ENCODE measurements around the gene GRID2IP.
A peak's percentile ranks its signal among the peaks of the same experiment; 100 is the strongest.

The GRID2IP gene

DNA sequence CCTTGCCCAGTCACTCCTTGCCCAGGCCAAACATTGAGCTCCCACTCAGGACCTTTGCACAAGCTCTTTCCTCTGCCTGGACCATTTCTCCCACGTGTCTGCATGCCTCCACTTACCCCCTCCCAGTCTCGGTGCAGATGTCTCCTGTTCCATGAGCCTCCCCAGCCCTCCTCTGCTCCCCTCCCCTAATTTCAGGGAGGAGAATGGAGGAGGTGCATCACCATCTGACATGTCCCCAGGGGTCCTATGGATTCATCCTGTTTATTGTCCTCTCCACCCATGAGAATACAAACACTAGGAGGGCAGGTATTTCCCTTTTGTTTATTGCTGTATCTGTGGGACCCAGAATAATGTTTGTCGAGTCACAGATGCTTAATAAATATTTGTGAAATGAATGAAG, 8.6 kb upstream of the GRID2IP start:
- Histone ChIP-seq H3K9me3 (ENCODE audit: severe bottlenecking) (no peaks in the 10 kb centered on the region), H3K27ac (ENCODE audit: poor library complexity, severe bottlenecking) (no peak overlapping the region), H3K4me3 (ENCODE audit: severe bottlenecking) (no peak overlapping the region), H3K36me3 (ENCODE audit: low read depth) (no peaks in the 10 kb centered on the region), H3K27me3 (ENCODE audit: insufficient read depth, poor library complexity, severe bottlenecking) (no peaks in the 10 kb centered on the region), H3K4me1 (ENCODE audit: insufficient read depth, poor library complexity, severe bottlenecking) (no peaks in the 10 kb centered on the region)
- ATAC-seq (ENCODE audit: low read depth) (no peak), DNase-seq (ENCODE audit: low spot score) (no peak)
- TF ChIP-seq, protein P1, sequence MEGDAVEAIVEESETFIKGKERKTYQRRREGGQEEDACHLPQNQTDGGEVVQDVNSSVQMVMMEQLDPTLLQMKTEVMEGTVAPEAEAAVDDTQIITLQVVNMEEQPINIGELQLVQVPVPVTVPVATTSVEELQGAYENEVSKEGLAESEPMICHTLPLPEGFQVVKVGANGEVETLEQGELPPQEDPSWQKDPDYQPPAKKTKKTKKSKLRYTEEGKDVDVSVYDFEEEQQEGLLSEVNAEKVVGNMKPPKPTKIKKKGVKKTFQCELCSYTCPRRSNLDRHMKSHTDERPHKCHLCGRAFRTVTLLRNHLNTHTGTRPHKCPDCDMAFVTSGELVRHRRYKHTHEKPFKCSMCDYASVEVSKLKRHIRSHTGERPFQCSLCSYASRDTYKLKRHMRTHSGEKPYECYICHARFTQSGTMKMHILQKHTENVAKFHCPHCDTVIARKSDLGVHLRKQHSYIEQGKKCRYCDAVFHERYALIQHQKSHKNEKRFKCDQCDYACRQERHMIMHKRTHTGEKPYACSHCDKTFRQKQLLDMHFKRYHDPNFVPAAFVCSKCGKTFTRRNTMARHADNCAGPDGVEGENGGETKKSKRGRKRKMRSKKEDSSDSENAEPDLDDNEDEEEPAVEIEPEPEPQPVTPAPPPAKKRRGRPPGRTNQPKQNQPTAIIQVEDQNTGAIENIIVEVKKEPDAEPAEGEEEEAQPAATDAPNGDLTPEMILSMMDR (IDR thresholded peaks at IDR 0.05; ENCODE audit: poor library complexity, severe bottlenecking) = no peak

DNA sequence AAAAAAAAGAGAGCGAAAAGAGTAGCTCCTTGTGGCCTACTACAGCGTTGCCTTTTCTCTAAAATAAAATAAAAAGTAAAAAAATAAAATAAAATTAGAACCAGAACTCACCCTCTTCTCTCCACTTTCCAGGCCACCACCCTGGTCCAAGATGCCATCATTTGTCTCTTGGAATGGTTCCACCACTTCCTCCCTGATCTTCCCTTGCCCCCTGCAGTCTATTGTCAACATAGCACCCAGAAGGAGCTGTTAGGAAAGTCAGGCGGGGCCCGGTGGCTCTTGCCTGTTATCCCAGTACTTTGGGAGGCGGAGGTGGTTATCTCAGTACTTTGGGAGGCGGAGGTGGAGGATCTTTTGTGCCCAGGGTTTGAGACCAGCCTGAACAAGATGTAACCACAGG, 7.6 kb upstream of the GRID2IP start:
- TF ChIP-seq, protein P1 (IDR thresholded peaks at IDR 0.05; ENCODE audit: poor library complexity, severe bottlenecking) = peak; percentile 57
- Histone ChIP-seq H3K4me3 (ENCODE audit: severe bottlenecking) (no peak overlapping the region), H3K27me3 (ENCODE audit: insufficient read depth, poor library complexity, severe bottlenecking) (no peaks in the 10 kb centered on the region), H3K9me3 (ENCODE audit: severe bottlenecking) (no peaks in the 10 kb centered on the region), H3K4me1 (ENCODE audit: insufficient read depth, poor library complexity, severe bottlenecking) (no peaks in the 10 kb centered on the region), H3K27ac (ENCODE audit: poor library complexity, severe bottlenecking) (no peak overlapping the region), H3K36me3 (ENCODE audit: low read depth) (no peaks in the 10 kb centered on the region)
- DNase-seq (ENCODE audit: low spot score) (no peak), ATAC-seq (ENCODE audit: low read depth) (peak; percentile 73)

DNA sequence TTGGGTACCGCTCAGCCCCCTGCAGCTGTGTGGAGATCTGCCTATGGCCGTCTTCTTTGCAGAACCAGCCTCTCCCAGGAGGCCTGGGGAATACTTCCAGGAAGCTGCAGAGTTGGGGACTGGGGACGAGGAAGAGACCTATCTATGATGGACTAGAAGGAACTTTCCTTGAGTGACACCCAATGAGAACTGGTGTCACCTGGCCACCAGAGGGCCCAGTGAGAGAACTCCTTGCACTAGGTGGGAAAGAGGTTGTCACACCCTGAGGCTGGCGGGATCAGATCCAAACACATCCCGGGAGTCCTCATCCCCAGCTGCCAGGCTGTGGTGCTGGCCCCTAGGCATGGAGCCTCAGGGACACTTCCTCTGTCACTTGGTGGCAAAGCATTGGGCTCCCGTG, 4.9 kb upstream of the GRID2IP start:
- 0 out of 3 replicates have a peak, but pooled peaks have one; percentile 14 for ATAC-seq (ENCODE audit: low read depth)
- H3K4me1 ChIP-seq (ENCODE audit: insufficient read depth, poor library complexity, severe bottlenecking) = no peaks in the 10 kb centered on the region
- no peak for DNase-seq (ENCODE audit: low spot score)

DNA sequence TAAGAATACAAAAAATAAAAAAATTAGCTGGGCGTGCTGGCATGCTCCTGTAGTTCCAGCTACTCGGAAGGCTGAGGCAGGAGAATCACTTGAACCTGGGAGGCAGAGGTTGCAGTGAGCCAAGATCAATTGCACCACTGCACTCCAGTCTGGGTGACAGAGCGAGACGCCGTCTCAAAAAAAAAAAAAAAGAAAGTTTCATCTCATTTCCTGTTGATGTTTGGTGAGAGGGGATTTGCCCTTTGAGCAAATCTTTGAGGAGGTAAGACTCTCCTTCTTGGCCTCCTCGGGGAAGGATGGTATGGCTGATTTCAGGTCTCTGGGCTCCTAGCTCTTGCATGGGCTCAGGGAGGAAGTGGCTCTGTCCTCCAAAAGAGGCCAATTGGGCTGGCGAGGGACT, 3.6 kb upstream of the GRID2IP start:
- no peaks in the 10 kb centered on the region for H3K36me3 ChIP-seq (ENCODE audit: low read depth)
- no peaks in the 10 kb centered on the region for H3K27me3 ChIP-seq (ENCODE audit: insufficient read depth, poor library complexity, severe bottlenecking)
- ATAC-seq (ENCODE audit: low read depth) = no peak
- no peaks in the 10 kb centered on the region for H3K4me1 ChIP-seq (ENCODE audit: insufficient read depth, poor library complexity, severe bottlenecking)
- H3K9me3 ChIP-seq (ENCODE audit: severe bottlenecking) = no peaks in the 10 kb centered on the region
- TF ChIP-seq, protein P1 (IDR thresholded peaks at IDR 0.05; ENCODE audit: poor library complexity, severe bottlenecking) = no peak
- DNase-seq (ENCODE audit: low spot score) = no peak
- no peak overlapping the region for H3K4me3 ChIP-seq (ENCODE audit: severe bottlenecking)
- no peak overlapping the region for H3K27ac ChIP-seq (ENCODE audit: poor library complexity, severe bottlenecking)

More for the DNA sequence above, 4.9 kb upstream of the GRID2IP start:
- H3K4me3 ChIP-seq (ENCODE audit: severe bottlenecking) = no peak overlapping the region
- H3K27ac ChIP-seq (ENCODE audit: poor library complexity, severe bottlenecking) = no peak overlapping the region
- TF ChIP-seq, protein P1 (IDR thresholded peaks at IDR 0.05; ENCODE audit: poor library complexity, severe bottlenecking) = peak; percentile 14
- no peaks in the 10 kb centered on the region for H3K9me3 ChIP-seq (ENCODE audit: severe bottlenecking)
- no peaks in the 10 kb centered on the region for H3K36me3 ChIP-seq (ENCODE audit: low read depth)
- H3K27me3 ChIP-seq (ENCODE audit: insufficient read depth, poor library complexity, severe bottlenecking) = no peaks in the 10 kb centered on the region

DNA sequence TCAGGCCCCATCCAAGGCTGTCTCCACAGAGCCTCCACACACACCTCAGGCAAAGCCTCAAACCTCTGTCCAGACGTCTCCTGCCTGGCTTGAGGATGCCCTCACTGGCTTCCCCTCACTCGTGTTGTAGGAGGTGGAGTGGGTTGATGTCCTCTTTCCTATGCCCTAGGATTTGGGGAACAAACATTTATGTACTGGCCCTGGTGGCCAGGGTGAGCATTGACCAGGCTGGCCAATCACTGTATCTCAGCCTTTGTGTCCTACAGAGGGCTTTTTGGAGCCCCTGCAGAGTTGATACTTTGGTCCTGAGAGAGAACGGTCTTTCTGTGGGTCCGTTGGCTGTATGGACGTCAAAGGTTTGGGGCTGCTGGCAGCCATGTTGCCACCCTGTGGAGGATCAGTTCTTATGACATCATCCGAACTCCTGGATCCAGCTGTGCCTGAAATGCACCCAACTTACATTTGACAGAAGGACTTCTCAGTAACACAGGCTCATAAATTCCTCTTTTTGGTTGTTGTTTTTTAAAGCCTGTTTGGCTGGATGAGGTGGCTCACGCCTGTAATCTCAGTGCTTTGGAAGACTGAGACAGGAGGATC, 2.3 kb upstream of the GRID2IP start:
- Histone ChIP-seq H3K36me3 (ENCODE audit: low read depth) (no peaks in the 10 kb centered on the region), H3K9me3 (ENCODE audit: severe bottlenecking) (no peaks in the 10 kb centered on the region), H3K4me3 (ENCODE audit: severe bottlenecking) (no peak overlapping the region), H3K4me1 (ENCODE audit: insufficient read depth, poor library complexity, severe bottlenecking) (no peaks in the 10 kb centered on the region), H3K27ac (ENCODE audit: poor library complexity, severe bottlenecking) (no peak overlapping the region), H3K27me3 (ENCODE audit: insufficient read depth, poor library complexity, severe bottlenecking) (no peaks in the 10 kb centered on the region)
- DNase-seq (ENCODE audit: low spot score) (no peak), ATAC-seq (ENCODE audit: low read depth) (no peak)
- TF ChIP-seq, protein P1 (IDR thresholded peaks at IDR 0.05; ENCODE audit: poor library complexity, severe bottlenecking) = no peak

Measured in RWPE2 (cell line).